ENCODE data around the gene MFSD8. TPM values are rescaled to one million over a fixed set of nuclear protein-coding genes. Genes with fewer than 3 reads are reported as not detected.

MFSD8 gene
- total and polyA plus RNA-seq, 2 of the 8 experiments (the other 6 are each of a cell fraction or from before 2014, with no cell fraction given) = 9.2 to 15.8 TPM

GRCh38 chr4:127975121-127975770 is 10.3 kb upstream of the MFSD8 start:
- Histone ChIP-seq H2BK5ac (ENCODE audit: low read depth, low read length) (no peak overlapping the region), H2BK15ac (ENCODE audit: low read length) (no peak overlapping the region), H2AK5ac (ENCODE audit: low read depth, low read length) (no peak overlapping the region), H3K79me2 (ENCODE audit: control insufficient read depth in 1 of 2, insufficient read depth in 2 of 2, low read length in 2 of 2) (peaks cover 0 to 14% of the 10 kb centered on the region in 2 experiments; a peak in 2 of 4 replicates), H4K91ac (replicated peaks; ENCODE audit: insufficient read length, low read length) (no peak overlapping the region), H2BK12ac (ENCODE audit: low read depth, low read length) (no peak overlapping the region), H3K4me3 (ENCODE audit: extremely low read depth in 1 of 4, insufficient read depth in 2 of 4, low read depth in 3 of 4, low read length in 4 of 4) (no peak overlapping the region), H2AFZ (ENCODE audit: low read length) (no peak overlapping the region), H2BK20ac (ENCODE audit: low read length) (no peak overlapping the region), H4K20me1 (replicated peaks in 1 of 2; ENCODE audit: control insufficient read depth in 1 of 2, insufficient read depth in 2 of 2, low read length in 2 of 2) (peaks cover 0 to 2% of the 10 kb centered on the region in 2 experiments), H3K27ac (ENCODE audit: low read depth, low read length) (no peak overlapping the region), H3K79me1 (ENCODE audit: low read depth, low read length) (no peaks in the 10 kb centered on the region; the same call in 1 of the 2 replicates), H3K4me1 (replicated peaks in 1 of 4; ENCODE audit: control insufficient read depth in 3 of 4, insufficient read depth in 4 of 4, low read length in 3 of 4) (peaks cover 0 to 3% (median 2%) of the 10 kb centered on the region in 4 experiments; a peak in 2 of 7 replicates), H3K23ac (ENCODE audit: insufficient read length) (no peak overlapping the region), H2BK120ac (replicated peaks; ENCODE audit: low read depth, low read length) (no peak overlapping the region), H3K4me2 (ENCODE audit: insufficient read depth in 1 of 2, low read depth in 2 of 2, low read length in 2 of 2) (no peak overlapping the region), H4K8ac (ENCODE audit: extremely low read depth, insufficient read depth, low read length) (no peak overlapping the region), H3K23me2 (ENCODE audit: low read depth, low read length) (no peaks in the 10 kb centered on the region), H4K5ac (ENCODE audit: insufficient read length, low read depth, low read length) (no peak overlapping the region), H3K36me3 (ENCODE audit: control insufficient read depth in 2 of 4, insufficient read depth in 4 of 4, low read length in 3 of 4) (peaks cover 0 to 4% (median 0%) of the 10 kb centered on the region in 4 experiments; a peak in 1 of 8 replicates), H3K56ac (replicated peaks; ENCODE audit: insufficient read length, low read depth, low read length) (no peak overlapping the region), H3K14ac (ENCODE audit: insufficient read length) (no peak overlapping the region), H3K4ac (replicated peaks; ENCODE audit: insufficient read length, low read depth, low read length) (no peak overlapping the region), H3K18ac (ENCODE audit: extremely low read depth, low read length) (no peak overlapping the region), H3K27me3 (replicated peaks in 1 of 4; ENCODE audit: control insufficient read depth in 3 of 4, extremely low read depth in 1 of 4, insufficient read depth in 3 of 4, low read length in 3 of 4) (no peaks in the 10 kb centered on the region), H3K9ac (replicated peaks in 1 of 4; ENCODE audit: extremely low read depth in 1 of 4, low read depth in 3 of 4, low read length in 3 of 4) (no peak overlapping the region), H3K9me3 (ENCODE audit: insufficient read depth in 2 of 2, low read depth in 1 of 2, low read length in 1 of 2) (no peaks in the 10 kb centered on the region)
- ChIA-PET POLR2A (ENCODE audit: partially characterized antibody) (interaction anchor here (2.1 kb wide), 1 partner anchor 10 kb away, joined by 10 read pairs; the partner anchor contains the start of genes ABHD18 and MFSD8), CTCF (ENCODE audit: partially characterized antibody) (interaction anchor here (1.9 kb wide), 1 partner anchor 76 kb away, joined by 4 read pairs; no protein-coding TSS in a partner anchor)
- no peak for FAIRE-seq
- 93% methylated on average over 2 of the region's 2 CpGs; no CpG with 5 or more reads in 1 of the 2 experiments for WGBS, 2 experiments (ENCODE audit: extremely low coverage in 1 of 2, insufficient coverage in 1 of 2, insufficient read length in 1 of 2, insufficient replicate concordance in 2 of 2, low coverage in 1 of 2, low lambda C conversion rate in 2 of 2, missing lambda C conversion rate in 1 of 2)
- DNase-seq (ENCODE audit: low read depth in 1 of 2, low spot score in 2 of 2) = no peak
- TF ChIP-seq MAFK (IDR thresholded peaks at IDR 0.05; ENCODE audit: low read depth, low read length) (no peak), CEBPB (IDR thresholded peaks at IDR 0.05; ENCODE audit: low read depth, low read length) (peak; percentile 87)

Measured in H1 (cell line).